GM18870 (cell line): ENCODE measurements around the gene G3BP1.
"Not testable (repeated sequence)": the region's sequence is repeated elsewhere in the genome, so short reads cannot be mapped to it uniquely, and the experiment has no call there.

Experiments
- ATAC-seq: cut with Tn5 transposase; IDR thresholded peaks from one replicate; pipeline ENCODE4 v1.9.1; 2021; ENCODE audit warnings: moderate library complexity; ENCODE audit not compliant: unreplicated experiment

G3BP1 gene

DNA sequence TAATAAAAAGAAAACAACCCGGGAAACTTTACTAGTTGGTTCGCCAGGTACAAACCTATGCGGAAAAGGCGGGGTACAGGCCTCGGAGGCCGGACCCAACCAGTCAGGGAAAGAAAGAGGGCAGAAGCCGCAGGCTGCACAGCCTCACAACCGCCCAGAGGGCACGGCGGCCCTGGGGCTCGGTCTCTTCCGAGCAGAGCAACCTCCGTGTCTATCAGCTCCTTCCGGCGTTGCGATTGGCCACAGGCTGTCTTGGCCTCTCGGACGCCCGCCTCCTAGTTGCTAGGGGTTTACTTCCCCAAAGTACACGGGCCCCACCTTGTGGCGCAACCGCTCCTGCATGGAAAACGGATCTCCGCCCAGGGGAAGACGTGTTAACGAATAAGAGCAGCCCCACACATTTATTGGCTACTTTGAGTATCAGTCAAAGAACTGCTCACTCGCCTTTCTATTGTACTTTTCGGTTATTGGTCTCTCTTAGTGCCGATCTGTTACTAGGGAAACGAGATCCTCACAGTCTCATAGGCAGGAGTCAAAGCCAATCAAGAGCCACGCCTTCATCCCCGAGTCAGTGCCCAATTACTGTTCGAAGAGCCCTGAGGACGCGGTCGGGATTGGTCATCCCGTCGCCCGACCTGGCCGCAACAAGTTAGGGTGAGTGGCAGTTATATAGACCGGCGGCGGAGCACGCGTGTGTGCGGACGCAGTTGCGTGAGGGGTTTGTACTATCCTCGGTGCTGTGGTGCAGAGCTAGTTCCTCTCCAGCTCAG lies at the start of gene G3BP1:
Gene G3BP1 (plus strand): TSS at position 696 of the 770 bp plus-strand sequence. CDS start 14,667 bp downstream, outside the sequence.
- ATAC-seq, result peak; percentile 93

DNA sequence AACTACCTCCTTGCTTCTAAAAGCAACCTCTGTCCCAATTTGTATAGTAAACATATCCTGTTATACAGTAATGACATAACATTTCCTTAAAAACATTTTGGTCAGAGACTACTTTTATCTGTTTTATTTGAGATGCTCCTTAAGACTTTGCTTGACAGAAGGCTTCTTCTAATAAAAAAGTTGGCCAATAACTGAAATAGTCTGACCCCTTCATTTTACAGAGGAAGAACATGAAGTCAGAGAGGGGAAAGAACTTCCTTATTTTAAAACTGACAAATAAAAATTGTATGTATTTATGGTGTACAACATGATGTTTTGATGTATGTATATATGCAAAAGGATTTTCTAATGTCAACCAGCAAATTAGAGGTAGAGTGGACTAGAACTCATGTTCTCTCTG lies 49.2 kb upstream of the G3BP1 start:
- ATAC-seq, result no peak

DNA sequence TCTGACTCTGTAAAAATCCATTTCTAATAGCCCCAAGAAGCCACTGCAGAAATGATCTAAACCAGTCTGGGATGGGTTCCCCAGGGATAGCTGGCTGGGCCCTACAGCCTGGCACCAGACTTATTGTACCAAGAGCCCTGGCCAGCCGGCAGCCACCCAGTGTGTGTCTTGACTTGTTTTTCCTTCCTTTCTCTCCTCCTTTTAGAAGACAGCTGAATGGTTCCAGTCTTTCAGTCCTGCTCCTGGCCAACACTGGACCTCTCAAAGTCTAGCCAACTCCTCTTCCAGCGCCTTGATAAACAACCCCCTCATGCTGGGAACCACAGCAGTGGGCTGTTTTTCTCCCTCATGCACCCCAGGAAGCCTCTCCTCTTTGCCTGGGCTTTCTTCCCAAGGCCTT lies 47.4 kb upstream of the G3BP1 start:
- ATAC-seq, result no peak

DNA sequence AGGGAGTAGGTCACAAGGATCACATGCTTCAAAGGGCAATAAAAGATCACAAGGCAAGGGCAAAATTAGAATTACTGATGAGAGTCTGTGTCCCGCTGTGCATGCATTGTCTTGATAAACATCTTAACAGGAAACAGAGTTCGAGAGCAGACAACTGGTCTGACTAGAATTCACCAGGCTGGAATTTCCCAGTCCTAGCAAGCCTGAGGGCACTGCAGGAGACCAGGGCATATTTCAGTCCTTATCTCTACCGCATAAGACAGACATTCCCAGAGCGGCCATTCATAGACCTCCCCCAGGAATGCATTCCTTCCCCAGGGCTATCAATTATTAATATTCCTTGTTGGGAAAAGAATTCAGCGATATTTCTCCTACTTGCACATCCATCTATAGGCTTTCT lies 42.2 kb upstream of the G3BP1 start:
- ATAC-seq, result not testable (repeated sequence)

DNA sequence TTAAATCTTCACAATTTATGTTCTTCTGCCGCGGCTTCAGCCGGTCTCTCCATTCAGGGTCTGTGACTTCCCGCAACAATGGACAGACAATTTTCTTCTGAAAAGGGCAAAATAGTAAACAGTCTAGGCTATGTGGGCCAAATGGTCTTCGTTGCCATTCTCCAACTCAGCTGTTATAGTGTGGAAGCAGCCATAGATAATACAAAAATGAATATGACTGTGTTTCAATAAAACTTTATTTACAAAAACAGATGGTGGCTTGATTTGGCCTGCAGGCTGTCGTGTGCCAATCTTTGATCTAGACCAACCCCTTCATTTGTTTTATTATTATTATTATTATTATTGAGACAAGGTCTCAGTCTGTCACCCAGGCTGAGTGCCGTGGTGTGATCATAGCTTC lies 41.4 kb upstream of the G3BP1 start:
- ATAC-seq, result no peak

DNA sequence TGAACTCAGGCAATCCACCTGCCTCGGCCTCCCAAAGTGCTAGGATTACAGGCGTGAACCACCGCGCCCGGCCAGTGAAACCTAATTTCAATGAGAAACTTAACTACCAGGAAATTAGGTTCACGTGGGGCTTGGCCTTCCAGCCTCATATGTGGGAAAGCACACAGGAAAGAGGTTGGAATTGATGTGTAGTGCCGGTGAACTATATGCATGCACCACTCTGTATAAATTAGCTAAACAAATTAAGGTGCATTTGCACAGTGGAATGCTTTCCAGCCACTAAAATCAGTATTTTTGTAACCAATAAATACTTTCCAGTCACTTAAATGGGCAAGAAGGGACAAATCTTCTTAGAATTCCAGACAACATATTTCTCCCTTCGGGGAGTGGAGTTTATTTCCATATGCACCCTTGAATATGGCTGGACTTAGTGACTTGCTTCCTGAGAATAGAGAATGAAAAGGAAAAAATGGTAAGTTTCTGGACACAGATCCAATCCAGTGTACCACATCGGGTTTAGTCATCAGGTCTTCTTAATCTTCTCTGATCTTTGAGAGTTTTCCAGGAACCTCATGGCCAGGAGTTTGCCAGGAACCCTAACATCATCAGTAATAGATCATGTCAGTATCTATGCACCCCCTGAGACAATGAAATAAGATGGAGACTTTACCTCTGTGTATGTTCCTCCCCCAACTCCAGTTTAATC lies 38.2 kb upstream of the G3BP1 start:
- no peak for ATAC-seq

DNA sequence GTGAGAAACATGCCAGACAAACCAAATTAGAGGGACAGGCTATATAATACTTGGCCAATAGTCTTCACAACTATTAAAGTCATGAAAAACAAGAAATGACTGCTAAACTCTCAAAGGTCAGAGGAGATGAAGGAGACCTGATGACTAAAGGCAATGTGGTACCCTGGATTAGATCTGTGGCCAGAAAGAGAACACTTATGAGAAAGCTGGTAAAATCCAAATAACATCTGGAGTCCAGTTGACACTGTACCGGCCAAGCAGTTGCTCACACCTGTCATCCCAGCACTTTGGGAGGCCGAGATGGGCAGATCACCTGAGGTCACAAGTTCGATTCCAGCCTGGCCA lies 37.7 kb upstream of the G3BP1 start:
- ATAC-seq, result no peak

DNA sequence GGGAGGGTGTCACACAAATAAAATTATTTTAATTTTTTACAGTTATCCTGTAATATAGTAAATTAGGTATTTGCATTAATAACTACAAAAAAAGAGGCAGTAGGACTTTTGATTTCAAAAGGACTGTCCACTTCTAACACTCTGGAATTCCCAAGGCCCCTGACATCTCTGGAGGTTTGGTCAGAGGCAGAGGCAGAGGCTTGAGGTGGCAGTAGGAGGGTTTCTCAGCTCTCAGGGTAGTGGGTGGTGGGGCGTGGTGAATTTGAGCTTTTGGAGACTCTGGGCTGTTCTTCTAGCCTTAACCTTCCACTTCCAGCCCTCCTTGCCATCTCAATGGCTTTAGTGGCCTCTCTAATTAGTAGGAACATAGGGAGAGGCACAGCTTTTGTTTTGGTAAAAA lies 36.1 kb upstream of the G3BP1 start:
- ATAC-seq, result no peak

DNA sequence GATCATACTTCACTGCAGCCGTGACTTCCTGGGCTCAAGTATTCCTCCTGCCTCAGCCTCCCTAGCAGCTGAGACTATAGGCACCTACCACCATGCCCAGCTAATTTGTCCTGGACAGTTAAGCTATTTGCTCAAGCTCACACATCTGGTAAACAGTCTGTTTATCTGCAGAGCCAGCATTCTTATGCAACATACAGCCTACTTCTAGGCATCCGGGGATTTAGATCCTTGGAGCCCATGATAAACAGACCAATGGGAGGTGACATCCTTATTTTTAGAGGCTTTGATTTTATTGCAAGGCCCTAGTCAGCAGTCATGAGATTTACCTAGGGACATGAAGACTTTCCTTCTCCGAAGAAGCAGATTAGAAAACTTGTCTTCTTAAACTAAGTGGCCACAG lies 34.3 kb upstream of the G3BP1 start:
- ATAC-seq, result no peak

DNA sequence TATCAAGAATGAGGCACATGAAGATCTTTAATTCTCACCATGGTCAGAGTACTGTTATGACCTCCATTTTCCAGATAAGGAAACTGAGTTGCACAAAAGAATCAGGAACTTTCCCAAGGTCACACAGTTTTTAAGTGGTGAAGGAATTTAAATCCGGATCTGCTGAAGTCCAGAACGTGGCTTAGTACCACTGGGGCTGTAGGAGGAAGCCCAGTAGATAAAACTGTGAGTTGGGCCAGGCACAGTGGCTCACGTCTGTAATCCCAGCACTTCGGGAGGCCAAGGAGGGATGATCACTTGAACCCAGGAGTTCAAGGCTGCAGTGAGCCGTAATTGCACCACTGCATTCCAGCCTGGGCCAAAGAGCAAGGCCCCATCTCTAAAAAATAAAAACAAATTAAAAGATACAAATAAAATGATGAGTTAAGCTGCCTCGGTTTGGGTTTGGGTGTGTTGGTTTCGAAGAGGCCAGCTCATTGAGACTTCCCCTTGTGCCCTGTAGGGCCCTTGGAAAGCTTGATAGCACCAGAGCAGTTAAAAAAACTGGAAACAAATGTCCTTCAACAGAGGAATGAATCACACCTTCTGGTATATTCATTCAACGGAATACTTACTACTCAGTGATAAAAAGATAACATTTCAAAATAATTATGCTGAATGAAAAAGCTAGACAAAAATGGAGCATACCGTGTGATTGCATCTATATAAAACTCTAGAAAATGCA lies 33.5 kb upstream of the G3BP1 start:
- no peak for ATAC-seq

DNA sequence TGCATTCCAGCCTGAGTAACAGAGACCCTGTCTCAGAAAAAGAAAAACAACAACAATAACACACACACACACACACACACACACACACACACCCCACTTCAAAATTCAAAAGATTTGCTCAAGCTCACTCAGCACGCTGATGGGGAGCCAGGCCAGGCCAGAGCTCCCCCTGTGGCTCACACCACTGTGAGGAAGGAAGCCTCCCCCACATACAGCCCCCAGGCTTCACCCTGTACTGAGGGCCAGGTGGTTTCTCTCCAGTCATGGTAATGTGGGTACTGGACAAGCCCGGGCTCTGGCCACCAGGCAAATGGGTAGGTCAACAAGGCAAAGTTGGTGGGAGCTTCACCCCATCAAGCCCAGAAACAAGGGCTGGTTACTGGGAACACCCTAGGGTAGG lies 32.4 kb upstream of the G3BP1 start:
- ATAC-seq, result no peak

DNA sequence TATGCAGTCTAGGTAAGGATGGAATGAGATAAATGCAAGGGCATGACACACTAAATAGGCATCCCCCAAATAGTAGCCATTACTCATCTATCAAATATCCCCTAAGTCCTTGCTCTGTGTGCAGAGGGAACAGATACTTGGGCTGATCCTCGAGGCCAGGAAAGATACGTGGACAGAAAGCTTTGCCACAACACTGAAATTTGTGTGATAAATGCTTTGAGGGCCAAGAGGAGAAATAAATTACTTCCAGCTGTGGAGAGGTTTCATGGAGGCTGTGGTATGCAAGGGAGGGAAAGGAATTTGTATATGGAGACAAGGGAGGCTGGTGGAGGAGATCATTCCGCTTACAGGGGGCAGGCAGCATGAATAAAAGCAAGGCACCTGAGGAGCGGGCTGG lies 31.8 kb upstream of the G3BP1 start:
- ATAC-seq, result no peak

DNA sequence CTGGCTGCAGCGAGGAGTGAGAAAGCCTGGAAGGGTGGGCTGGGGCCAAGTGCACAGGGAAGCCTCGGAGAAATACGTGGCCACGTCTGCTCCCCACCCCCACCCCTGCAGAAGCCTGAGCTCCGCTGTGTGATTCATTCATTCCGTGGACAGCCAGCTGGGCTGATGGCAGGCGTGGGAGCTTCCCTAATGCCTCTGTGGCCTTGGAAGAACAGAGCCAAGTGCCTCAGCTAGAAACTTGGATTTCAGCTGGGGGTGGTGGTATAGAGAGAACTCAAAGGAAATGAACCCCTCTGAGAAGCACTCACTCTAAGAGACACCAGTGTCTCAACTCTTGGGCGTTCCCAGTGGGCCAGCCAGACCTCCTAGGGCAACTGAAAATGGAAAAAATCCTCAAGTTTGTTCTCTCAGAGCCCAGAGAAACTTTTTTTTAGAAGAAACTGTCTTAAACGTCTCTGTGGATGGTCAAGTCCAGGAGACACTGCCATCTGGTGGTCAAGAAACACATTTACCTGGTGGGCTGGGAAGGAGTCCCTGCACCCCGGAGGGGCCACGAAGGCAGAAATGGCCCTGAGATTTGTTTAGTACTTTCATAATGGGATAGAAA lies 31.3 kb upstream of the G3BP1 start:
- peak; percentile 58 for ATAC-seq

DNA sequence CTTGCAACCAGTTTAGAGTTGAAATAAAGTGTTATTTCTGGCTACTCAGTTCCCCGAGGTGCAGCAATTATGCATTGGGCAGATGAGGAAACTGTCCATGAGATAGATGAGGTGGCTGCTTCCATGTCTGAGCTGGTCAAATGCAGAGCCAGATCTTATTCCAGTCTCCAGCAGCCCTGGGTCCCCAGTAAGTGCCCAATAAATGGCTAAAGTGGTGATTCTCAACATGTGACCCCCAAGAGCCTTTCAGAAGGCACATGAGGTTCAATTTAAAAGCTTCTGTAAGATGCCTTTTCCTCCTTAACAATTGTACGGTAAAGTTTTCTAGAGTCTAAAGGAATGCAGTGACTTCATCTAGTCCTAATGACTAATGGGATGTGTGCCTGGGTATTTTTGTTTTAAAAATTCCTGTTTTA lies 30.8 kb upstream of the G3BP1 start:
- ATAC-seq, result peak; percentile 11

DNA sequence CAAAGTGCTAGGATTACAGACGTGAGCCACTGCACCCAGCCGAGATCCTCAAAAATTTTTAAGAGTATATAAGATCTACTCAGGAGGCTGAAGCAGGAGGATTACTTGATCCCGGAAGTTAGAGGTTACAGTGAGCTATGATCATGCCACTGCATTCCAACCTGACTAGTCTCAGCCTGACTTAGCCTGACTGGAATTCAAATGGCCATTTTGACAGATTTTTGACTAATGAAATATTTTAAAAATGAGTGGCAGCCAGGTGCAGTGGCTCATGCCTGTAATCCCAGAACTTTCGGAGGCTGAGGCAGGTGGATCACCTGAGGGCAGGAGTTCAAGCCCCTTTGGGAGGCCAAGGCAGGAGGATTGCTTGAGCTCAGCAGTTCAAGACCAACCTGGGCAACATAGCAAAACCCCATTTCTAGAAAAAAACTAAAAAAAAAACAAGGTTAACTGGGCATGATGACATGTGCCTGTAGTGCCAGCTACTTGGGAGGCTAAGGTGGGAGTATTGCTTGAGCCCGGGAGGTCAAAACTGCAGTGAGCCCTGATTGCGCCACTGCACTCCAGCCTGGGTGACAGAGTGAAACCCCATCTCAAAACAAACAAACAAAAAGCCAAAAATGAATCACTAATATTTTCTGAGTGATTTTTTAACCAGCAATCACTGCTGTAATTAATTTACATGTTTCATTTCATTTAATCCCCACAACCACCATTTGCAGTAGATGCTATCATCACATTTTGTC lies 29.9 kb upstream of the G3BP1 start:
- ATAC-seq, result no peak

DNA sequence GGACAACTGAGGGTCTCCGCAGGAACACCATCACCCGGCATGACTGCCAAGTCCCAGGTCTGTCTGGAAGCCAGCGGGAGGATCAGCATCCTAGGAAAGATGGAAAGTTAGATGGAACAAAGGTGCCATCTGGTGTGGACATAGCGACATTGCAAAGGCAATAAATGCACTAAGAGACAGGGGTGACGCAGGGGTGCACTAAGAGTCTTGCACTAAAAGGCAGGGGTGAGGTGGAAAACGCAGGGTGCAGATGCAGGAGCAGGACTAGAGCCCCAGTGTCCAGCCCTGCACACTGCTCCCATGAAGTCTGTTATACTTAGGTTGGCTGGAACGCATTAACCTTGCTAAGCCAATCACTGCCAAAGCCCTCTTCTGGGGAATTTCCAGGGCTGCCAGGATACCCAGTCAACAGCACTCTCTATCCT lies 28.9 kb upstream of the G3BP1 start:
- ATAC-seq, result no peak

DNA sequence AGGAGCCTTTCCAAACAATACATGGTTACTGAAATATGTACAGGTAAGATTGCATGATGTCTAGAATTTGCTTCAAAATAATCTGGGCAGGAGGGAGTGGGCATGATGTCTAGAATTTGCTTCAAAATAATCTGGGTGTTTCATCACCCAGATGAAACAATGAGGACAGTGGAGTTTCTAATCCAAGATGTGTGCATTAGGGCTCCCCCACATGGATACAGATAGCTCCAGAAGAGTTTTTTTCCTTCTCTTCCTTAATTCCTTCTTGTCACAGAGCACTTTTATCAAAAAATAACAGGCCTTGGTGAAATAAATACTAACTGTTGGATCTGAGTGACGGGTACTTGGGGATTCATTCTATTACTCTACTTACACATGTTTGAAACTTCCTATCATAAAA lies 28.2 kb upstream of the G3BP1 start:
- ATAC-seq, result no peak

DNA sequence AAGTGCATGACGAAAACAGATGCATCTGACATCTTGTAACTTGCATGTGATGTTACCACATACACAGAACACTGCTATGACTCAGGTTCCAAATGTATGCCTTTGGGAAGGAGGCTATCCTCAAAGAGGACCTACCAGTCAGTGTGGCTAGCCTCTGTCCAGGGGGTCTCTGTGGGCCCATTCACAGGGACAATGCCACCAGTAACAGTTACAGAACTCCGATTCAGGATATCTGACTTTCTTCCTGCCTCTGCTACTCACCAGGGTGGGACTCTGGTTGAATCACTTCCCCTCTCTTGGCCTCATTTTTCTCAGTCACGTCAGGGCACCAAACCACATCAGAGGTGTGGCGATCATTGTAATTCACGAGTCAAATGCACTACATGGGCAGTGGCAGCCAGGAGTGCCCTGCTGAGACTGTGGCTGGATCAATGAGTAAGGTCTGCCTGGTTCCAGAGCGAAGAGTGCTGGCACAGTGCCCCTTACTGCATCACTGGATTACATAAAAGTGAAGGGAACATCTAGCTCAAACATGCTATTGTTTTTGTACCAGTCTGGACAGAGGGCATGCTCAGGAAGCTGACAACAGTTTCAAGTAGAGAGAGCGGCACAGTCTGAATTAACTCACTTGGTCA lies 26.6 kb upstream of the G3BP1 start:
- ATAC-seq, result peak; percentile 36

DNA sequence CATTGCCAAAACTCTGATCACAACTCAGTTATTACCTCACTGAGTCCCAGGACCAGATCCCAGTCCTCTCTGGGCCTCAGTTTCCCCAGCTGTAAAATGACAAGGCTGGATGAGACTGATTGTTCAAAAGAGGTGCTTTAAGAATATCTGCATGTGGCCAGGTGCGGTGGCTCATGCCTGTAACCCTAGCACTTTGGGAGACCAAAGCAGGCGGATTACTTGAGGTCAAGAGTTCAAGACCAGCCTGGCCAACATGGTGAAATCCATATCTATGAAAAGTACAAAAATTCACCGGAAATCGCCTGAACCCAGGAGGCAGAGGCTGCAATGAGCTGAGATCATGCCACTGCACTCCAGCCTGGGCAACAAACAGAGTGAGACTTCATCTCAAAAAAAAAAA lies 21.6 kb upstream of the G3BP1 start:
- ATAC-seq, result no peak

DNA sequence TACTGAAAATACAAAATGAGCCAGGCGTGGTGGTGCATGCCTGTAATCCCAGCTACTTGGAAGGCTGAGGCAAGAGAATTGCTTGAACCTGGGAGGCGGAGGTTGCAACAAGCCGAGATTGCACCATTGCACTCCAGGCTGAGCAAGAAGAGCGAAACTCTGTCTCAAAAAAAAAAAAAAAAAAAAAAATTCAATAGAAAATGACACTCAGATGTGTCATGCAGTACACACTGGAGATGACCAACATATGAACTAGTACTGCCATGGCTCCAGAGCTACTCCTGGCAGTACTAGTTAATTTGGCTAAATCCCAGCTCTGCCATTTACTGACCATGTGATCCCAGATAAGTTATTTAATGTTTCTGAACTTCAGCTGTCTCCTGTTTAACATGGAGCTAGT lies 20.7 kb upstream of the G3BP1 start:
- ATAC-seq, result no peak
